GM19035 (cell line): ENCODE results near the gene PABPC3.

ENCODE experiments used
- ATAC-seq: cut with Tn5 transposase; IDR thresholded peaks from one replicate; pipeline ENCODE4 v1.9.1; 2021; ENCODE audit not compliant: unreplicated experiment

The PABPC3 gene

DNA sequence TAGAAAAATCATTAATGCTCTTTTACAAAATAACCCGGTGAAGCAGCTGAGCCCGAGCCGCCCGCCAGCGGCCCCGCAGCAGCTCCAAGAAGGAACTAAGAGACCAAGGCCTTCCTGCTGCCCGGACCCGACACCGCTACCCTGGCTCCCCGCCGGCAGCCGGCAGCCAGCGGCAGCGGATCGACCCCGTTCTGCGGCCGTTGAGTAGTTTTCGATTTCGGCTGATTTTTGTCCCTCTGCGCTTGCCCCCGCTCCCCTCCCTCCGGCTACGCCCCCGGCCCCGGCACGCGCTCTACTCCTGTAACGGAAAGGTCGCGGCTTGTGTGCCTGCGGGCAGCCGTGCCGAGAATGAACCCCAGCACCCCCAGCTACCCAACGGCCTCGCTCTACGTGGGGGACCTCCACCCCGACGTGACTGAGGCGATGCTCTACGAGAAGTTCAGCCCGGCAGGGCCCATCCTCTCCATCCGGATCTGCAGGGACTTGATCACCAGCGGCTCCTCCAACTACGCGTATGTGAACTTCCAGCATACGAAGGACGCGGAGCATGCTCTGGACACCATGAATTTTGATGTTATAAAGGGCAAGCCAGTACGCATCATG lies at the start of gene PABPC3:
PABPC3 (plus strand) TSS at position 286 of the 603 bp plus-strand sequence; CDS start at position 349, 63 bp downstream.
- ATAC-seq: no peak

DNA sequence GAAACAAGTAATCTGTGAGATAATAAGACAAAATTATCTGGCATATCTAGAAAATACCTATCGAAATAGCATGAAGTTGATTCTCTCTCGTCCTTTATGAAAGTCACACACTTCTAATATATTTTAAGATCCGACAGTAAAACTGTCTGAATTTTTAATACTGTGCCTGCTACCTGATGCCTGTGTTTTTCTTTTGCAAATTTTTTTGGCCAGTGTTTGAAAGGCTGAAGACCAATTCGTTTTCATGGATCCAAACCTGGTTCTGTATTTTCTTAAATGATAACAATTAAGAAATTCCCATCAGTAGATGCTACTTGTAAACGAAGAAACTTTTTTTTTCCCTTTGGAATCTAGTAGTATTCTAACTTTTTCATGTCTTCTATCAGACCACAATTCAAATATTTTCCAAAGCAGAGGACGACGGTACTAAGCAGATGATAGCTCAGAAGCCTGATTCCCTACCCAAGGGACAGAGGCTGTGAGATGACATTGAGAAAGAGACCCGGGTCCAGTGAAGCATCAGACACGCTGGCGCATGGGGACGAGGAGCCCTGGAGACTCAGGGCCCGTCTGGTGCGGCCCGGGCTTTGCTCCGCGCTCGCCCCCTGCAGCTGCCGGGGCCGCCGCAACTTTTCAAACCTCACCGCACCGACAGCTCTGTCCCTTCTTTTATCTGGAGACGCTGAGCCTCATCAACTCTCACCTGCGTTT lies 49.5 kb upstream of the PABPC3 start:
- ATAC-seq: no peak

DNA sequence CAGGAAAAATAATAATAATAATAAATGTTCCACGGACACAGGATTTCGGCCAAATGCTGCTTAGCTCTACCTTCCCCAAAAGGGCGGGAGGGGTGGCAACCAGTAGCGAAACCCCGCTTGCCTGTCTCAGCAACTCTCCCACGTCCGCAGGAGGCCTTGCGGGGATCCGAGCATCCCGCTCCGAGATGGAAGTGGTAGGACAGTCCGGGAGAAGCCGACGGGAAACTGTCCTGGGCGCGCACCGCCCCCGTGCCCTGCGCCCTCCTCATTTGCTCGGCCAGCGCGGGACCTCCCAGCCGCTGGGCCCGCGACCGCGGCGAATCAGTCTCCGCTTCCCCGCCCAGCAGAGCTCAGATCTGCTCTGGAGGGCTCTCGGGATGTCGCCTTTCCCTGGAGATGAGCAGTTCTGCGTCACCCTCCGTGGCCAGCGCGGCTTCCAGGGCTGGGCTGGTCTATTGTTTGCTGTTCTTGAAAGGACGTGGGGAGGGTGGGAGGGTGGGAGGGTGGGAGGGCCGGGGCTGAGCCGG lies 48.9 kb upstream of the PABPC3 start:
- no peak for ATAC-seq

DNA sequence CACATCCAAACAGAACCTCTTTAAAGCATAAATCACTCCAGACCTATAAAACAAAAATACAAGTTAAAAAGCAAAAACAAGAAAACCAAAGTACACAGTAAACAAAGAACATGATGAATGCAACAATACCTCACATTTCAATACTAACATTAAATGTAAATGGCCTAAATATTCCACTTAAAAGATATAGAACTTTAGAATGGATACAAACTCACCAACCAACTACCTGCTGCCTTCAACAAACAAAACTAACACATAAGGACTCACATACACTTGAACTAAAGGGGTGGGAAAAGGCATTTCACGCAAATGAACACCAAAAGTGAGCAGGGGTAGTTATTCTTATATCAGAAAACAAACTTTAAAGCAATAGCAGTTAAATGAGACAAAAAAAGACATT lies 44.9 kb upstream of the PABPC3 start:
- ATAC-seq: no peak

DNA sequence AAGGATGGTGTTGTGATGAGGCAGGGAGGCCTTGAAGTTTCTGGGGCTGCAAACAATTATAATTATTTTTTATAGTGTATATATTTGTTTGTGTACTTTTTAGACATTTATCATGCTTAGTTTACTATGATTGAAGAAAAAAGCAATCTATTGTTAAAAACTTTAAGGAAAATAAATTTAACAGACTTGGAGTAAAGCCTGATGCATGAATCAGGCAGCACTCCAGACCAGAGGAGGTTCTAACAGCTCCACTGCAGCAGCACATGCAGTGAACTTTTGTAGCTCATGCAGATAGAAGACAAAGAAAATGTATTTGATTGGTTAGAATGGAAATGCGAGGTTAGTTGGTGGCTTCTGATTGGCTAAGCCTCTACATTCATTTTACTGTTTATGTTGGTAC lies 36.8 kb upstream of the PABPC3 start:
- ATAC-seq: no peak

DNA sequence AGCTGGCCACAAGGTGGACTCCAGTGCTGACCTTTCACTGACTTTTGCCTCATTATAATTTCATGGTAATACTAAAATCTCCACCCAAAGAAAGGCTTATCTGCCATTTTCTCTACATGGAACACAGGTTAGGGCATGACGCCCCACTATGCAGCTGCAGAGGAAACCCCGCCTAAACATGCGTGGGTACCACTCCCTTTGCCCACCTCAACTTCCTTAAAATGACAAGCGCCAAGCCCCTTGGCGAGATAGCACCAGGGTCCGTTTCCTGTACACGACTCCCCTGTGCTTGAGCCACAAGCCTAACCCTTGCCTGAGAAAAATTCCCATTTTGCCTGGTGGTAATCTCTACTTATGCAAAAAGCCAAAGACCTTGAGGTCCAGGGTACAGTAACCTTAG lies 36.0 kb upstream of the PABPC3 start:
- no peak for ATAC-seq

DNA sequence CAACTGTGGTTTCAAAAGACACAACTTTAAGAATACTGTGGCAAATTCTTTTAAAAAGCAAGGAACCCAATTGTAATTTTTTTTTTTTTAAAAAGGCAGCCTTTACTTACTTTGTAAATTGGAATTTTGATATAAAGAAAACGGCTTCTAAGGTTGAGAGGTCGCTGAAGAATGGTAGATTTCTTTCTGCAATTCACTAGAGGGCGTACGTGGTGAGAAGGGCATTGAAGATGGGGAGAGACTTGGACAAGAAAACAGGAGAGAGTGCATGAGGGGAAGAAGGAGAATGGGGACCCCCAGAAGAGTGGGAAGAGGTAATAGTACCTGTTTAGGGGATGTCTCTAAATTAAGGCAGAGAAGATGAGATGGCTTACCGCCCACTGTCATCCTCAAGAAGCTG lies 33.5 kb upstream of the PABPC3 start:
- ATAC-seq: no peak

DNA sequence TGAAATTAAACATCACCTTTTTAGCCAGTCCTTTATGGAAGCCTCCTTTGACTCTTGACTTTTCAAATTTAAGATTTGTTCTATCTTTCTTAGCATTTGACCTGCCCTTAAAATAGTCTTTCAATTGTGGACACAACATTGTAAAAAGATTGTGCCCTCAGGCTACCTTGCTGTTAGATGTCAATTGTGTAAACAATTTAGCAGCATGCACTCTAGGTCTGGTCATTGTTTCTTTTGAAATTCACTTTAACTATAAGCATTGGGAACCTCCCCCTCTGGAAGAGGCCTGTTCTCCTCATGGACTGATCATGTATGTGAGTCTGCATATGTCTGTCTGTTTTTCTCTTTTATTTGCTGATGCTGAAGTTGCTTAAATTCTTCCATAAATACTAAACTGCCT lies 31.5 kb upstream of the PABPC3 start:
- no peak for ATAC-seq

DNA sequence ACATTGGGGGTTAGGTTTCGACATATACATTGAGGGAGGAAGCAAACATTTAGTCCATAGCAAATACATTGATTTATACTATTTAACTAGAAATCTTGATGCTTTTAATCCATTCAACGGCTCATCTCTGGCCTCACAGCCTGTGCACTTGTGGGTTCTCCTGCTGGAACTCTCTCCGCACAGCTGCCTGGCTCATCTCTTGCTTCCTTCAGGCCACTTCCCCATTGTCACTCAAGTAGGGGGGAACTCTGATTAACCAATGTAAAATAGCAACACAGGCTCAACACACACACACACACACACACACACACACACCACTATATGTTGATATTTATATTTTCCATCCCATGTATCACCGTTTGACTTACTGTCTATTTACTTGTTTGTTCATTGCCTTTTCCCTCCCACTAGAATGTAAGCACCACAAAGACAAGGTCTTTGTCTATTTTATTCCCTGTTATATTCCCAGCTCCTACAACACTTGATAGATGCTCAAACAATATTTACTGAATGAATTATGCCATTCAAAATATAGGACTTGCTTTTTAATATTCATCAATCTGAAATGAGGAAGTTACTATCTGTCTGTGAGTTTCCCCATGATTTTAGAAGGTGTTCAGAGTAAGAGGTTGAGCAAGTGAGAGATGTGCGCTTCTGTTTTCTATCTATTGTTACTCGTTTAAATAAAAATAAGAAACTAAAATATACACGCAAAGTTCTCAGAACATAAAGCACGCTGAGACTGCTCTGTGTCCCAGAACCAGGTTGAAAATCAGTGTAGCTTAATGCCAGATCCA lies 29.8 kb upstream of the PABPC3 start:
- ATAC-seq: no peak

DNA sequence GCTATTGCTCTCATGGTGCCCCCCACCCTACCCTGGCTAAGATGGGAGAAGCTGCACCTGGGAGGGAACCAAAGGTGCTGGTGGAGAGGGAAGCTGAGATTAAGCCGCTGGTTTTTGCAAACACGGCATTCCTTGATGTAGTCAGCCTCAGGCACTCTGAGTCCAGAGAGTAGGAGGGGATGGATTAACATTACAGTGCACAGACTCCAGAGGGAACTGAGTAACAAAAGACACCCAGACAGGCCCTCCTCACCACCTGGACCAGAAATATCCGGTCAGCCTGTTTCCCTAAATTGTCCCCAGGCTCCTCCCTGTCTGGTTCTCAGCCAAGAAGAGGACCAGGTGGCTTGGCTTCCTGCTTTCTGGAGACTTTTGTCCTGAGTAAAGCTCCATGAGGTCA lies 28.9 kb upstream of the PABPC3 start:
- no peak for ATAC-seq

DNA sequence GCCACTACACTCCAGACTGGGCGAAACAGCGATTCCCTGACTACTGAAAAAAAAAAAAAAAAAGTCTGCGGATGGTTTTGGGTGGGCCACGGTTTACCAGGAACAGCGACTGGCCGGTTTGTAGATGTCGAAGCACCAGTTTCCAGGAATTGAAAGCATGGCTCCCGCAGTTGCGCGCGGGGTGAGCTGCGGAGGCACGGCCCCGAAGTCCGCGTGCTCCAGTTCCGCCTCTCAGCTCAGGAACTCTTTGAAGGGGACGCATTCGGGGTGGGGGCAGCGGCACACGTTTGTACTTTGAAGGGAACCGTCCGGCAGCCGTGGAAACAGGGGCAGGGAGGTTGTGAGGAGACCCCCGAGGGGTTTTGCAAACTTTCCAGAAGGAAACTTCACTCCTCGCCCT lies 27.1 kb upstream of the PABPC3 start:
- no peak for ATAC-seq

DNA sequence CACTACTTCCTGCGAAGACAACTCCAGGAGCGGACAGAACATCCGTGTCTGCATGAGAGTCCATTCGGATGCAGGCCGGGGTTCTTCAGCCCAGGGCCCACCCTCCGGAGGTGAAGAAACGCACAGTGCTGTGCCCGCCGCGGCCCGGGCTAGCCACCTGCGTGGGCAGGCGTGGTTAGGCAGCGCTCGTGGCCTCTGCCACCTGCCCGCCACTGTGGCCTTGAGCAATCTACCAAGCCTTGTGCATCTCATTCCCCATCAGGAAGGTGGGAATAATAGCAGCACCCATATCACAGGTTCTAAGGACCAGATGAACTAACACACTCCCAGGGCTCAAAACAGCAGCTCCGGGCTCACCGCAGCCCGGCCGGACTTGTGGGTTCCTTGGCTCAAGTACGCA lies 26.7 kb upstream of the PABPC3 start:
- ATAC-seq: no peak

DNA sequence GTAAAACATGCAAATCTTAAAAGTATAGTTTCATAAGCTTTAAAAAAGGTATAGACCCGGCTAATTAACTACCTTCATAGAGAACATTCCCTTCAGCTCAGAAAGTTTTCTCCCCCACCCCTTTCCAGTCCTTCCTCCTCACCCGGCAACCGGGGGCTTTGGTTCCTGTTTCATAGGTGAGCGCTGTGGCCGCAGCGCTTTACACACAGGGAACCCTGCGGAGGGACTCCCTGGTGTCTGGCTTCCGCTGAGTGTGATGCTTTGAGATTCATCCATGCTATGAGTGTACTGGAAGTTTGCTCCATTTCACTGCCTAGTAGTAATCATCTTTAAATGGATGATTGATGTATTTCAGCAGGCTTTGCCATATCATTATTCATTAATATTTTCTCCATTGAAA lies 26.0 kb upstream of the PABPC3 start:
- no peak for ATAC-seq

DNA sequence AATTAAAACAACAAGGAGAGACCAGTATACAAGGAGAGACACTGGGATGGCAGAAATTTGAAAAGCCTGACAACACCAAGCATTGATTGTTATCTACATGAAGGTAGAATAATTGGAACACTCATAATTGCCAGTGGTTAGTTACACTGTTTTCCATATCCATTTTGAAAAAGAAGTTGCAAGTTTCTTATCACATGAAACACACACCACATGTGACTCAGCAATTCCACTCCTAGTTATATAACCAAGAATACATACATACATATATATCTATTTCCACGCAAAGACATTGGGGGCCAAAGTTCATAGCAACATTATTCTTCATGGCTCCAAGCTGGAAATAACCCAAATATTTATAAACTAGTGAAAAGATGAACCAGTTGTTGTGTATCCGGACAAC lies 15.2 kb upstream of the PABPC3 start:
- ATAC-seq: no peak

DNA sequence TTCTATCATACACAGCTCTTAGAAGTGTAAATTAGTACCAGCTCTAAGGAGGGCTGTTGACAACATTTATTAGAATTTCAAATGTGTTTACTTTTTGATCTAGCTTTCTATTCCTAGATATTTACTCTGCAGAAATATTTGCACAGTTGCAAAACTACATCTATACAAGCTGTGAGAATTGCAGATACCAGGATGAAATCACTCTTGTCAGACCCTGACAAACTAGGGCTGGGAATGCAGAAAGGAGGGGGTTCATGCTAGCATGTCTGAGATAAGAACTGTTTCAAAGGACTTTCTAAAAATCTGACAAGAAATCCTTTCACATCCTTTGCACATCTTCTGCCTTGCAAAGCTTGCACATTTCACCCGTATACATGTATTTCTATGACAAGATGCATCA lies 11.8 kb upstream of the PABPC3 start:
- no peak for ATAC-seq

DNA sequence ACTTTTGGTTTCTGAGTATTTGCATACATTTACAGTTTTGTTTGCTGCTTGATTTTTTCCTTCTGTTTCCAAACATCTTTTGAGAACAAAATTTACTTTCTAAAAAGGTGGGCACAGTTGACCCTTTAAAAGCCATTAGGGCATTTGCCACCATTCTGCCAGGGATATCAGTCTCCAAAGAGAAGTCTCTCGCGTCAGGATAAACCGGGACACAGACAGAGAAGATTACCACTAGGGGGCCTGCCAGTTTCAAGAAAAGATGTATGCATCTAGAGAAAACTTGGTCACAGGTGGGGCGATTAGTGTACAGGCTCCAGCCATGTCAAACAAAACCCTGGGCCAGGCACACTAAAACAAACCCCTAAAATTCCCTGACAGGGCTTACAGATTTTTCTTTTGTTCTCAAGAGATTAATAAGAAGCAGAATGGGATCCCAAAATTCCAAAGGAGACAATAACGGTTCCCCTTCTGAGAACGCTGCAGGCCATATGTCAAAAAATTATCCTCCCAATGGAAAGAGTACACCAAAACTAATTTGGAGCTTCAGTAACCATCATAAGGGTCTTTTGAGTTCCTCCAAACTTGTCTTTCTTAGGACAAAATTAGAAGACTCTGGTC lies 10.7 kb upstream of the PABPC3 start:
- no peak for ATAC-seq

DNA sequence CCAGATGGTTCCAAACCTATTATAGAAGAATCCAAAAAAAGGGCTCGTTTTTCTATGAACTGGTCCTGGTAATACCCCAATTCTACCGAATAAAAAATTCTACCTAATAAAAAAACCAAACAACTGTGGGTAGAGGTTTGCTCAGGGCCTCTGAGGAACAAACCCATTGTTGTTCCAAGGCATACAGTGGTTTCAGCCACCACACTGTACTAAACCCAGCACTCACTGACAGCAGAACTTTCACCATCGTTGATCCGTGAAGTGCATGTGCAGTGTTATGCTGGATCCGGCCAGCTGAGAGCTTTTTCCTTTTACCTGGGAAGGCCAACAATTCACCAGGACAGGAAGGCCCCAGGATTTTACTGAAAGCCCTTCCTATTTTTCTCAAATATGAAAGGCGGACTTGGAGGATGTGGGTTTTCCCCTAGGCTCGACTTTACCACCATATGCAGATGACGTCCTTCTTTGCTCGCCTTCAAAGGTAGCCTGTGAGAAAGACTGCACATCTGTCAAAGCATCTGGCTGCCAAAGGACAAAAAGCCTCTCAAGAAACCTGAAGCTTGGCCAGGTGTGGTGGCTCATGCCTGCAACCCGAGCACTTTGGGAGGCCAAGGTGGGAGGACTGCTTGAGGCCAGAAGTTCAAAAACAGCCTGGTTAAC lies 7.2 kb upstream of the PABPC3 start:
- ATAC-seq: no peak

DNA sequence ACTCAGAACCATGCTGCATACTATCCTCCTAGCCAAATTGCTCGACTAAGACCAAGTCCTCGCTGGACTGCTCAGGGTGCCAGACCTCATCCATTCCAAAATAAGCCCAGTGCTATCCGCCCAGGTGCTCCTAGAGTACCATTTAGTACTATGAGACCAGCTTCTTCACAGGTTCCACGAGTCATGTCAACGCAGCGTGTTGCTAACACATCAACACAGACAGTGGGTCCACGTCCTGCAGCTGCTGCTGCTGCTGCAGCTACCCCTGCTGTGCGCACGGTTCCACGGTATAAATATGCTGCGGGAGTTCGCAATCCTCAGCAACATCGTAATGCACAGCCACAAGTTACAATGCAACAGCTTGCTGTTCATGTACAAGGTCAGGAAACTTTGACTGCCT lies 1.5 kb downstream of the PABPC3 start:
- ATAC-seq: no peak

DNA sequence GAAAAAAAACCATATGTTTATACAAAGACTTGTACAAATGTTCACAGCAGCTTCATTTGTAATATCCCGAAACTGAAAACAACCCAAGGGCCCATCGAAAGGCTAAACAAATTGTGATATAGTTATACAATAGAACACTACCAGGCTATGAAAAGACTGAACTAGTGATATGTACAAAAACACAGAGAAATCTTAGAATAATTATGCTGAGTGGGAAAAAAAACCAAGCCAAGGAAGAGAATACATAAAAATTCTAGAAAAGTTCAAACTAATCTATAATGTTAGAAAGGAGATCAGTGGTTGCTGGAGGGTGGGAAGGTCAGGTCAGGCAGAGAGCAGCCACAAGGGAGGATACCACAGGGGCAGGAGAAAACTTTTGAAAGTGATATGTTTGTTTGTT lies 7.8 kb downstream of the PABPC3 start:
- no peak for ATAC-seq

DNA sequence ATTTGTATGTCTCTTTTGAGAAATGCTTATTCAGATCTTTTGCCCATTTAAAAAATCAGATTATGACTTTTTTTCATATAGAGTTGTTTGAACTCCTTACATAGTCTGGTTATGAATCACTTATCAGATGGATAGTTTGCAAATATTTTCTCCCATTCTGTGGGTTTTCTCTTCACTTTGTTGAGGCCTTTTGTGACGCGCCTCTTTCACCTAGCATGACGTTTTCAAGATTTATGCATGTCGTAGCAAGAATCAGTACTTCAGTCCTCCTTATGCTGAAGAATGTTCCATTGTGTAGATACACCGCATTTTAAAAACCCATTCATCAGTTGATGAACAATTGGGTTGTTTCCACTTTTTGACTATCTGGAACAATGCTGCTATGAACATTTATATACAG lies 13.4 kb downstream of the PABPC3 start:
- ATAC-seq: no peak

DNA sequence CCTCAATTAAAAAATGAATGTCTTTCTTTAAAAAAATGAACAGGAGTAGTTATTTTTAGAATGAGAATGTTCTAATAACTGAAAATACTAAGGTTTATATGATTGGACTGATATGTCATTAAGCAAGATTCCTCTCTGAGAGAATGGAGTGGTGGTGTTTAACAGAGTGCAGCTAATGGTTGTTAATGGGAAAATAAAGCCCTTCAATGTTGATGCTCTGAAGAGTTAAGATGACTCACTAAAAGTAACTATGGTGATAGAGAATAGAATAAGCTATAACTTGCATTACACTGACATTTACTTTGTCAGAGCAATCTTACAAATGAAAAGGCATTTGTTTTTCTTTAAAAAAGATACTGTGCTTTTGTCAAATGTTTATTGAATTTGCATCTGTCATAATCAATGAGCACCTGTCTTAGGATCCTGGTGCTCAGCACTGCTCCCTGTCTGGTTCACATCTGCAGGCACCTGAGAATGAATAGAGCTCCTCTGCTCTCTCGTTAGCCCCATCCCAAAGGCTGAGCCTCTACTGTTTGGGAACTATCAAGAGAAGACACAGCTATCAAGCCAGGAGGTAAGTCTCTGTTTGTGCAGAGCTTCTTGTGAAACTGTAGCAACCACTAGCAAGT lies 15.1 kb downstream of the PABPC3 start:
- no peak for ATAC-seq
